HL-60 (cell line): ENCODE data around the gene SNX9.

ENCODE experiments used
- CTCF ChIP-seq: IDR thresholded peaks from one replicate; pipeline ENCODE4 v1.5.1; 2011; ENCODE audit warnings: low read length, control low read depth, inconsistent platforms; ENCODE audit not compliant: insufficient read depth
- POLR2AphosphoS5 ChIP-seq: IDR thresholded peaks from 2 replicates; pipeline ENCODE4 v1.6.1; 2012; ENCODE audit warnings: low read depth

GRCh38 chr6:157985378-157986155, 162.5 kb downstream of the SNX9 start:
- TF ChIP-seq CTCF = no peak
- TF ChIP-seq POLR2AphosphoS5 = no peak
